Measurements from ENCODE around the gene ADCK2. TPM values are rescaled to one million over a fixed set of nuclear protein-coding genes. Genes with fewer than 3 reads are reported as not detected.

ADCK2 gene
- total and polyA plus RNA-seq, 9 of the 15 experiments (the other 6 are each of a cell fraction or from before 2014, with no cell fraction given), result 0.08 to 14.3 (median 9.7) TPM

DNA sequence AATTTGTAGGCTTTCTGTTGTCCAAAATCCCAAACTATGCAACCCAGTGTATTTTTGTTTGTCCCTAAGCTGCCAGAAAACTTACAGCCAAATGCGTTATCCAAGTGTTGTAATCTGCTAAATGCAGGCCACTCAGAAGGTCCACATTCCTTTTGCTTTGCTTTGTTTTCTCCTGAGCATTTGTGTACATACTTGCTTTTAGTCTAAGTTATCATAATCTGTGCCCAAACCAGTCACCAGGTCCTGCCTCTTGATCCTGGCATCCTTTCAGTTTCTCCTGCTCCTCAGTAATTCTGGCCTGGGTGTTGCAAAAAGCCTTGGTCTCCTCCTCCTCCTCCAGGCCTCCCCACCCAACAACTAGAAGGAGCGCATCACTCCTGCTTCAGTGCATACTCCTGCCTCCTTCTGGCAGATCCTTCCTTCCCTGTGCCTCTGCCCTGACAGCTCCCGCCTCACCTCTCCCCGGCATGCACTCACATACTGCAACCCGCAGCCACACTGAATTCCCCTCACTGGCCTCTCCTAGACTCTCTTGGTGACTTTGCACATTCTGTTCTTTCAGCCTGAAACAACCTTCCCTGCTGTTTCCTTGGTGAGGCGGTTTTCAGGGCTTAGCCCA lies 34.5 kb upstream of the ADCK2 start:
- H3K79me2 ChIP-seq (ENCODE audit: control insufficient read depth, insufficient read depth, low read length), result no peaks in the 10 kb centered on the region
- peak; percentile 23 for FAIRE-seq
- H3K4me3 ChIP-seq, result no peak overlapping the region
- CTCF ChIA-PET (ENCODE audit: low intra/inter-chr PET ratio), result no interaction called here
- H3K4me2 ChIP-seq (ENCODE audit: insufficient read depth, low read length), result no peak overlapping the region
- no peaks in the 10 kb centered on the region for H3K36me3 ChIP-seq (ENCODE audit: control insufficient read depth, insufficient read depth, low read length)
- H3K27me3 ChIP-seq (ENCODE audit: control insufficient read depth in 2 of 2, insufficient read depth in 2 of 2, low read length in 2 of 2), result peaks cover 61 to 83% of the 10 kb centered on the region in 2 experiments
- intact Hi-C loops (cut with micrococcal nuclease) (no loop called here), in situ Hi-C loops (cut with MboI) (no loop called here)
- TF ChIP-seq NFIC (IDR thresholded peaks at IDR 0.05), result no peak
- no peak for TF ChIP-seq ATF7 (IDR thresholded peaks at IDR 0.05)
- TF ChIP-seq, protein P1, sequence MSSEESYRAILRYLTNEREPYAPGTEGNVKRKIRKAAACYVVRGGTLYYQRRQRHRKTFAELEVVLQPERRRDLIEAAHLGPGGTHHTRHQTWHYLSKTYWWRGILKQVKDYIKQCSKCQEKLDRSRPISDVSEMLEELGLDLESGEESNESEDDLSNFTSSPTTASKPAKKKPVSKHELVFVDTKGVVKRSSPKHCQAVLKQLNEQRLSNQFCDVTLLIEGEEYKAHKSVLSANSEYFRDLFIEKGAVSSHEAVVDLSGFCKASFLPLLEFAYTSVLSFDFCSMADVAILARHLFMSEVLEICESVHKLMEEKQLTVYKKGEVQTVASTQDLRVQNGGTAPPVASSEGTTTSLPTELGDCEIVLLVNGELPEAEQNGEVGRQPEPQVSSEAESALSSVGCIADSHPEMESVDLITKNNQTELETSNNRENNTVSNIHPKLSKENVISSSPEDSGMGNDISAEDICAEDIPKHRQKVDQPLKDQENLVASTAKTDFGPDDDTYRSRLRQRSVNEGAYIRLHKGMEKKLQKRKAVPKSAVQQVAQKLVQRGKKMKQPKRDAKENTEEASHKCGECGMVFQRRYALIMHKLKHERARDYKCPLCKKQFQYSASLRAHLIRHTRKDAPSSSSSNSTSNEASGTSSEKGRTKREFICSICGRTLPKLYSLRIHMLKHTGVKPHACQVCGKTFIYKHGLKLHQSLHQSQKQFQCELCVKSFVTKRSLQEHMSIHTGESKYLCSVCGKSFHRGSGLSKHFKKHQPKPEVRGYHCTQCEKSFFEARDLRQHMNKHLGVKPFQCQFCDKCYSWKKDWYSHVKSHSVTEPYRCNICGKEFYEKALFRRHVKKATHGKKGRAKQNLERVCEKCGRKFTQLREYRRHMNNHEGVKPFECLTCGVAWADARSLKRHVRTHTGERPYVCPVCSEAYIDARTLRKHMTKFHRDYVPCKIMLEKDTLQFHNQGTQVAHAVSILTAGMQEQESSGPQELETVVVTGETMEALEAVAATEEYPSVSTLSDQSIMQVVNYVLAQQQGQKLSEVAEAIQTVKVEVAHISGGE (CRISPR knock-in tag; IDR thresholded peaks at IDR 0.05), result no peak
- TF ChIP-seq MCM3 (IDR thresholded peaks at IDR 0.05), result 0 out of 2 replicates have a peak, but pooled peaks have one; percentile 16
- TF ChIP-seq SREBF1 (IDR thresholded peaks at IDR 0.05; ENCODE audit: borderline replicate concordance, low read depth, low read length), result no peak
- TF ChIP-seq PHF8 (IDR thresholded peaks at IDR 0.05; ENCODE audit: borderline replicate concordance, low read length), result no peak
- TF ChIP-seq NCOA2 (IDR thresholded peaks at IDR 0.05; ENCODE audit: partially characterized antibody in 2 of 2), result no peak
- TF ChIP-seq CHD1 (IDR thresholded peaks at IDR 0.05; ENCODE audit: low read length), result no peak
- no peak for TF ChIP-seq ETS2 (tag; IDR thresholded peaks at IDR 0.05; ENCODE audit: borderline replicate concordance, poor library complexity, severe bottlenecking)
- 0 out of 2 replicates have a peak, but pooled peaks have one; percentile 21 for TF ChIP-seq MAFG (tag; conservative IDR thresholded peaks at IDR 0.05)
- TF ChIP-seq RUNX1 (IDR thresholded peaks at IDR 0.05; ENCODE audit: low read depth), result 0 out of 2 replicates have a peak, but pooled peaks have one; percentile 32
- TF ChIP-seq, protein P2, sequence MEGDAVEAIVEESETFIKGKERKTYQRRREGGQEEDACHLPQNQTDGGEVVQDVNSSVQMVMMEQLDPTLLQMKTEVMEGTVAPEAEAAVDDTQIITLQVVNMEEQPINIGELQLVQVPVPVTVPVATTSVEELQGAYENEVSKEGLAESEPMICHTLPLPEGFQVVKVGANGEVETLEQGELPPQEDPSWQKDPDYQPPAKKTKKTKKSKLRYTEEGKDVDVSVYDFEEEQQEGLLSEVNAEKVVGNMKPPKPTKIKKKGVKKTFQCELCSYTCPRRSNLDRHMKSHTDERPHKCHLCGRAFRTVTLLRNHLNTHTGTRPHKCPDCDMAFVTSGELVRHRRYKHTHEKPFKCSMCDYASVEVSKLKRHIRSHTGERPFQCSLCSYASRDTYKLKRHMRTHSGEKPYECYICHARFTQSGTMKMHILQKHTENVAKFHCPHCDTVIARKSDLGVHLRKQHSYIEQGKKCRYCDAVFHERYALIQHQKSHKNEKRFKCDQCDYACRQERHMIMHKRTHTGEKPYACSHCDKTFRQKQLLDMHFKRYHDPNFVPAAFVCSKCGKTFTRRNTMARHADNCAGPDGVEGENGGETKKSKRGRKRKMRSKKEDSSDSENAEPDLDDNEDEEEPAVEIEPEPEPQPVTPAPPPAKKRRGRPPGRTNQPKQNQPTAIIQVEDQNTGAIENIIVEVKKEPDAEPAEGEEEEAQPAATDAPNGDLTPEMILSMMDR (IDR thresholded peaks at IDR 0.05 in 2 of 3, conservative IDR thresholded peaks at IDR 0.05 in 1 of 3; ENCODE audit: insufficient read depth in 2 of 3, low read depth in 1 of 3, low read length in 3 of 3), result peak in 2 of 3 experiments; percentile 4 to 14; a peak in 1 of 6 replicates
- peak; percentile 63 for ATAC-seq
- H3K9ac ChIP-seq (ENCODE audit: insufficient read depth in 1 of 2, low read depth in 2 of 2, low read length in 2 of 2), result no peak overlapping the region
- no peaks in the 10 kb centered on the region for H3K9me3 ChIP-seq (replicated peaks; ENCODE audit: control insufficient read depth, insufficient read depth, low read depth, low read length)
- H3K27ac ChIP-seq (ENCODE audit: extremely low read depth, low read depth, low read length), result no peak overlapping the region
- H3K4me1 ChIP-seq (replicated peaks in 1 of 2; ENCODE audit: control insufficient read depth in 2 of 2, insufficient read depth in 2 of 2, low read length in 2 of 2), result peaks cover 0 to 16% of the 10 kb centered on the region in 2 experiments; a peak in 2 of 5 replicates
- H3K9me1 ChIP-seq (ENCODE audit: control insufficient read depth, insufficient read depth, low read length), result no peaks in the 10 kb centered on the region
- no TSS peak for BruUV-seq (replicated peaks)
- POLR2A ChIA-PET, result no interaction called here
- no peak overlapping the region for H2AFZ ChIP-seq (ENCODE audit: low read depth, low read length)
- H4K20me1 ChIP-seq (replicated peaks; ENCODE audit: control insufficient read depth, insufficient read depth, low read length), result peaks cover 10% of the 10 kb centered on the region; the same call in 1 of the 2 replicates
- DNase-seq (ENCODE audit: extremely low read depth in 1 of 4, low spot score in 3 of 4), result no peak
- 5% methylated on average over 6 of the region's 6 CpGs for WGBS (ENCODE audit: insufficient coverage, low coverage, missing lambda C conversion rate)
